Endodermal cell (in vitro differentiated cells): Measurements from ENCODE around the gene WLS. TPM values are rescaled to one million over a fixed set of nuclear protein-coding genes. Genes with fewer than 3 reads are reported as not detected.

Source experiments
- DNase-seq: peaks from one replicate; pipeline ENCODE4 v3.0.0-alpha.2; 2017
- H3K27ac ChIP-seq: 2 replicates; pipeline ENCODE4 v1.5.1; 2013; ENCODE audit warnings: mild to moderate bottlenecking, low read depth, low read length, moderate library complexity
- H3K27me3 ChIP-seq: 2 replicates; pipeline ENCODE4 v1.6.1; 2013; ENCODE audit warnings: mild to moderate bottlenecking, low read length, moderate library complexity; ENCODE audit not compliant: insufficient read depth, control insufficient read depth, poor library complexity, severe bottlenecking
- H3K36me3 ChIP-seq: 2 replicates; pipeline ENCODE4 v1.7.0; 2013; ENCODE audit warnings: mild to moderate bottlenecking, low read length, moderate library complexity; ENCODE audit not compliant: control insufficient read depth, insufficient read depth
- H3K4me1 ChIP-seq: one replicate; pipeline ENCODE4 v1.7.0; 2013; ENCODE audit warnings: low read length; ENCODE audit not compliant: control insufficient read depth, insufficient read depth
- H3K4me3 ChIP-seq: 2 replicates; pipeline ENCODE4 v1.5.1; 2013; ENCODE audit warnings: mild to moderate bottlenecking, low read length, moderate library complexity
- H3K9ac ChIP-seq: 2 replicates; pipeline ENCODE4 v1.6.1; 2013; ENCODE audit warnings: mild to moderate bottlenecking, low read length, moderate library complexity; ENCODE audit not compliant: poor library complexity, severe bottlenecking; ENCODE audit errors: extremely low read depth
- H3K9me3 ChIP-seq: 2 replicates; pipeline ENCODE4 v1.6.1; 2013; ENCODE audit warnings: mild to moderate bottlenecking, low read length, moderate library complexity; ENCODE audit not compliant: control insufficient read depth
- H3K27ac Mint-ChIP-seq: 2 replicates; pipeline ENCODE4 v1.8.0; 2020; ENCODE audit warnings: mixed read lengths
- H3K27me3 Mint-ChIP-seq: 2 replicates; pipeline ENCODE4 v1.8.0; 2021; ENCODE audit warnings: mild to moderate bottlenecking, mixed read lengths; ENCODE audit not compliant: insufficient read depth
- H3K36me3 Mint-ChIP-seq: 2 replicates; pipeline ENCODE4 v1.8.0; 2020; ENCODE audit warnings: low read depth, mixed read lengths
- H3K4me1 Mint-ChIP-seq: 2 replicates; pipeline ENCODE4 v1.8.0; 2020; ENCODE audit warnings: mixed read lengths
- H3K4me3 Mint-ChIP-seq: 2 replicates; pipeline ENCODE4 v1.8.0; 2020; ENCODE audit warnings: mild to moderate bottlenecking, moderate library complexity, mixed read lengths
- H3K9me3 Mint-ChIP-seq: 2 replicates; pipeline ENCODE4 v1.8.0; 2020; ENCODE audit warnings: mild to moderate bottlenecking, mixed read lengths
- CTCF ChIP-seq: fragments of 200-600 bp; sonication (generic); conservative IDR thresholded peaks from 2 replicates; pipeline ENCODE4 v1.5.0; 2021; ENCODE audit warnings: antibody characterized with exemption, mild to moderate bottlenecking
- WGBS, 2 experiments: methylation state at CpG; one replicate each; pipeline versions ENCODE4 v1.1.5 to v1.1.7; 2013; ENCODE audit warnings: missing lambda C conversion rate in 2 of 2, mixed read lengths in 1 of 2; ENCODE audit not compliant: insufficient coverage in 1 of 2, insufficient read length in 1 of 2; 5-methylcytosine and 5-hydroxymethylcytosine counted together
- total RNA-seq, 2 donors: library from RNA; stranded (reverse); fragmentation: NEBNext Ultra II Directional in 1 of 2; extraction: Animal tissue kit (Norgen Biotek cat#: 25700) in 1 of 2; gene quantifications; 2 replicates in 1 of 2; 3 replicates in 1 of 2; pipeline ENCODE4 v1.2.1, GENCODE V29; 2021

The WLS gene
- total RNA-seq, 2 donors from 2014 or later: 90.8 to 115 TPM

- H3K4me3 Mint-ChIP-seq: no peak overlapping the region
- H3K4me1 Mint-ChIP-seq: peaks cover 3% of the 10 kb centered on the region
These were observed 22.4 kb upstream of the WLS start for GRCh38 chr1:68254667-68255226.

GRCh38 chr1:68237040-68237439 lies 4.7 kb upstream of the WLS start:
- WGBS, 2 experiments: 88 to 93% methylated on average over 1 to 2 of the region's 2 CpGs
- Mint-ChIP-seq H3K4me1 (peaks cover 18% of the 10 kb centered on the region), H3K4me3 (no peak overlapping the region), H3K27me3 (peaks cover 73% of the 10 kb centered on the region), H3K9me3 (peaks cover 2% of the 10 kb centered on the region), H3K27ac (no peak overlapping the region), H3K36me3 (no peaks in the 10 kb centered on the region)
- no peak for DNase-seq
- H3K27me3 ChIP-seq: peaks cover 11% of the 10 kb centered on the region
- no peaks in the 10 kb centered on the region for H3K36me3 ChIP-seq
- no peak overlapping the region for H3K9ac ChIP-seq
- TF ChIP-seq CTCF: no peak
- no peak overlapping the region for H3K27ac ChIP-seq
- no peak overlapping the region for H3K4me3 ChIP-seq
- no peaks in the 10 kb centered on the region for H3K9me3 ChIP-seq
- no peaks in the 10 kb centered on the region for H3K4me1 ChIP-seq

More at GRCh38 chr1:68254667-68255226, 22.4 kb upstream of the WLS start:
- H3K27ac Mint-ChIP-seq: no peak overlapping the region
- H3K4me1 ChIP-seq: no peaks in the 10 kb centered on the region
- no peak overlapping the region for H3K27ac ChIP-seq
- no peak for TF ChIP-seq CTCF
- H3K4me3 ChIP-seq: no peak overlapping the region
- H3K27me3 ChIP-seq: no peaks in the 10 kb centered on the region
- H3K36me3 Mint-ChIP-seq: no peaks in the 10 kb centered on the region
- H3K9ac ChIP-seq: no peak overlapping the region
- peaks cover 12% of the 10 kb centered on the region for H3K9me3 Mint-ChIP-seq
- no peaks in the 10 kb centered on the region for H3K36me3 ChIP-seq
- 93 to 97% methylated on average over 3 of the region's 3 CpGs for WGBS, 2 experiments
- peaks cover 4% of the 10 kb centered on the region for H3K27me3 Mint-ChIP-seq
- no peak for DNase-seq
- no peaks in the 10 kb centered on the region for H3K9me3 ChIP-seq

GRCh38 chr1:68234094-68234493 lies 1.8 kb upstream of the WLS start:
- H3K36me3 ChIP-seq: no peaks in the 10 kb centered on the region
- no peak overlapping the region for H3K4me3 Mint-ChIP-seq

More at GRCh38 chr1:68234094-68234493, 1.8 kb upstream of the WLS start:
- no peaks in the 10 kb centered on the region for H3K9me3 Mint-ChIP-seq
- no peaks in the 10 kb centered on the region for H3K4me1 ChIP-seq
- no peaks in the 10 kb centered on the region for H3K36me3 Mint-ChIP-seq
- DNase-seq: no peak
- no peak overlapping the region for H3K27ac ChIP-seq
- WGBS, 2 experiments: 74% methylated on average over 2 of the region's 2 CpGs; no CpG with 5 or more reads in 1 of the 2 experiments
- TF ChIP-seq CTCF: no peak
- no peak overlapping the region for H3K27ac Mint-ChIP-seq
- peaks cover 87% of the 10 kb centered on the region for H3K27me3 Mint-ChIP-seq
- no peaks in the 10 kb centered on the region for H3K9me3 ChIP-seq
- no peak overlapping the region for H3K9ac ChIP-seq
- H3K4me3 ChIP-seq: no peak overlapping the region
- peaks cover 11% of the 10 kb centered on the region for H3K27me3 ChIP-seq
- H3K4me1 Mint-ChIP-seq: peaks cover 37% of the 10 kb centered on the region
